Dermis blood vessel endothelial cell (primary cell): ENCODE measurements around the gene SLC26A9. TPM values are rescaled to one million over a fixed set of nuclear protein-coding genes. Genes with fewer than 3 reads are reported as not detected.
A peak's percentile ranks its signal among the peaks of the same experiment; 100 is the strongest.

ENCODE experiments used
- DNase-seq: peaks from one replicate; pipeline ENCODE4 v3.0.0; 2010
- total RNA-seq: library from RNA; depleted of rRNA; stranded (reverse); fragments of >200 nt; gene quantifications from 2 replicates; pipeline ENCODE4 v1.2.3, GENCODE V29; 2014

The SLC26A9 gene
- total RNA-seq, 1 donor from 2014 or later = not detected

DNA sequence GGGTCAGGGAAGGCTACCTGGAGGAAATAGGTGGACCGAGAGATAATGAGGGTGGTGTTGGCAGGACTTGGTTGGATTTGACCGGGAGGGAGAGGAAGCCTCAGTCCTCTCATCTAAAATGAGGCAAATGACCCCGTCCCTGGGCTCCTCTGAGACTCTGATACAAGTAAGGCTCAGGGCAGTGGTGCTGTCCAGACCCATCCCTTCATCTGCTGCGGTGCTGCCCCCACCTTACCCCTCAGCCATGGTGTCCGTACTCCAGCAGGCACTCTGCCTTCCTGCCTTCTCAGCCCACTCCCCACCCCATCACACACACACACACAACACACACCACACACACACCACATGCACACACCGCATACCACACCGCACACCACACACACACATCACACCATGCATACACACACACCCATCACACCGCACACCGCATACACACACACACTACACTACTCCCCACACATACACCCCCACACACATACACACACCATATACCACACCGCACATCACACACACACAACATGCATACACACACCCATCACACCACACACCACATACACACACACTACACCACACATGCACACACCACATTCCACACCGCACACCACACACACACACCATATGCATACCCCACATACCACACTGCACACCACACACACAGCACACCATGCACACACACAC, 29.4 kb upstream of the SLC26A9 start:
- no peak for DNase-seq

DNA sequence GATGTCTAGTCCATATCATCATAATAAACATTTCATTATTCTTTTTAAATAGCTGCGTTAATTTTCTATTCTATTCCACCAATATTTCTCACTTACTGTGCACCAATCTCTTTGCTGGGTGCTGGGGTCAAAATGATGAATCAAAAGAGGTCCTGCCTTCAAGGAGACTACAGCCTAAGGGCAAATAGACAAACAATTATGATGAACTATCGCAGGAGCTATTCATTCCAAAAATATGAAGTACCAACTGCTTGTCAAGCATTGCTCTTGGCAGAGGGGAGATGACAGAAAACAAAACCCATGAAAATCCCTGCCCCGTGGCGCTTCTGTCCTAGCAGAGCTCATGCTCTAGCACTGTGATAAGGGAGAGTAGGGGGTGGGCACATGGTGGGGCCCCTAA, 28.8 kb upstream of the SLC26A9 start:
- no peak for DNase-seq

DNA sequence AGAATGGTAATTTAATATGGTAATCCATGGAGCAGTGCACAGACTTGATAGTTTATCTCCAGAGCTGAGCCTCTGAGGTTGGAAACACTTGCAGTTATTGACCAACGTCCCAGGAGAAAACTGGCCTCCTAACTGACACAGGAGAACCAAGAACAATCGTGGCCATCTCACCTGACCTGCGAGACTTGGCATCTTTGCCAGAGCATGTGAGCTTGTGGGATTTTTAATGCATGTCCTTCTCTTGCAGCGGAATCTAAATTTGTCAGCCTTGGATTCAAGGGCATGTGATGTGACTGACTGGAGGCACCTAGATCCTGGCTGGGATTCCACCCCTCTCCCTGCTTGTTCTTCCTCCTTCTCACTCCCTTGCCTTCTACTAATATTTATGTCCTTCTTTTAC, 27.8 kb upstream of the SLC26A9 start:
- no peak for DNase-seq

DNA sequence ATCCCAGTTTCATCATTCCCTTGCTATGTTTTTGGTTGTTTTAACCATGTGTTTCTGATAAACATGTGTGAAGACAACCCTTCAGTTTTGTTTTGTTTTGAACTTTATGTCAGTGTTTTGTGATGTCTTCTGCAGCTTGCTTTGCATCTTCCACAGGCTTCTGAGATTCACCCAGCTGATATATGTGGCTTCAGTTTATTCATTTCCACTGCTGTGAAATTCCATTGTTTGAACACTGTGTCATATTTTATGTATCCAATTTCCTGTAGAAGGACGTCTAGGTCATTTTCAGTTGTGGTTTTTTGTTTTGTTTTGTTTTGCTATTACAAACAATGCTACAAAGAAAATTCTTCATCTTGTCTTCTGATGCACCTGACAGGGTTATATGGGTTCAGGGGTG, 27.2 kb upstream of the SLC26A9 start:
- peak; percentile 42 for DNase-seq

DNA sequence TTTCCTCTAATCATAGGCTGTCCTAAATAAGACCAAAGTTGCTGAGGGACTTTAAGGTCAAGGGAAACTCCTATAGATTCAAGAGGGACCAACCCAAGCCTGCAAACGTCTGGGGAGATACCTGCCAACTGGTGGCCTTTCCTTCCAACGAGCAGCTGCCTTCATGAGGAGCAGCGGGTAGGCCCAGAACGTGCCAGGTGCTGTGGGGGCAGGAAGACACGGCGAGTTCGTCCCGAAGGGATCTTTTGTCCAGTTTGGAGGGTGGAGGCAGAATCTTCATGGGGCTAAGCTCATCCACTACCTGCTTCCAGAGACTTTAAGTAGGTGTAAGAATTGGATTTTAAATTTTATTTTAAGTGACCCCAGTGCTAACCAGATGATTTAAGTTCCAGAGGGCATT, 26.0 kb upstream of the SLC26A9 start:
- no peak for DNase-seq

DNA sequence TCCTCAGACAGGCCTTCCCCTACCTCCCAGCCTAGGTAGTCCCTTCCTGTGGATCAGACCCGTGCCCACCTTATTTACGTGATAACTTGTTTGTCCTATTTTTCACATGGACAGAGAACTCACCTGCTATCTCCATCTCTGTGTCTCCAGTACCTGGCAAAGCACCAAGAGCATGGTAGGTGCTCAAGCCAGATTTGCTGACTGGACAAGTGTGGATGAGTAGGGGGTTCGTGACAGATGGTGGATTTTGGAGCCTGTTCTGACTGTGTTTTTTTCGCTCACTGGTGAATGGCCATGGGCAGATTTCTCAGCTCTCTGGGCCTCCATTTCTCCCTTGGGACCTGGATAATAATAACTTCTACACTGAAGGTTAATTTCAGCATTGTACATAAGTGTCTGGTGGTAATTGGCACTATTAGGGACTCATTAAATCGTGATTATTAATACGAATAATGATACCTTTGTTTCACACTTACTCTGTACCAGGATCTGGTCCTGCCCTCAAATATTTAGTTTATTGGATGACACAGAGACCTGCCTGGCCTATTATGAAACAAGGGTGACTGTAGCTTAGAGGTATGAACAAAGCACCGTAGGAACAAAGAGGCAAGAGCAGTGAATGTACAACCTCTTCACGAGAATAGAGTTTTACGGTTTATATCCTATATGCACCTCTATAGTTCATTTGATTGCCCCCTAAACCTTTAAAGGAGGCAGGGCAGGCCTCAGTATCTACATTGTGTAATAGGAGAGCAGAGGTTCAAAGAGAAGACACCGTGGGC, 24.5 kb upstream of the SLC26A9 start:
- DNase-seq = no peak

DNA sequence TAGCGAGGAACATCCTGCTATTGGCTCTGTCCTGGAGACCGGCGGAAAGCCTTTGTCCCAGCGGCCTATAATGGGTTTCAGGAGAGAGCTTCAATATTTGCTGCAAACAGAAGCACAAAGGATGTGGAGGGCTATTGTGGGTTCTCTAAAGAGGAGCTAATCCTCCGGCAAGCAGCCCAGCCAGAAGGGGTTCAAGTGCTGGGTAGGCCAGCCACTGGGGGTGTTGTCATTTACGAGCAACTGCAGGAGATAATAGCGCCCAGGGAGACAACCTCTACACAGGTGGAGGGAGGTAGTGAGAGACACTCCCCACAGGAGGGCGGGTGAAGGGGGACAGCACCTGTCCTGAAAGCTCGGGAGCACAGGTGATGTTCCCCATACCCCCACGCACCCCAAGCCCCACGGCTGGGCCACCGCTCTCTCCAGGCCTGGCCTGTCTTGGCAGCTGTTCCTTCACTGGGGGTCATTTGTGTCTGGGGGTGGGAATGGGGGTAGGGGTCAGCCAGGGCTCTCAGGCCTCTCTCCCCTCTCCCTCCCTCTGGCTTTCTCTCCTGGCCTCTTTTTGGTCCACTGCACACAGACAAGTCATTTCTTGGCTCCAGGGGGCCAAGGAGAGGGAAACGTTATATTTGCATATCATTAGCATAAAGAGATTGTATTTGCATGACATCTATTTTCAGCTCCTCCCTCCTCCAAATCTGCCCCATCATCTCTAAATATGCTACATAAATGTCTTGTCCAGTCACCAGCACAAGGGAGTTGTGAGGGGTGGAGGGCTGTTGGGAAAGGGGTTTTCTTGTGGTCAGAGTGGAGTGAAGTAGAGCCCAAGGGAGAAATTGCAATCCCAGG, 22.0 kb upstream of the SLC26A9 start:
- no peak for DNase-seq

DNA sequence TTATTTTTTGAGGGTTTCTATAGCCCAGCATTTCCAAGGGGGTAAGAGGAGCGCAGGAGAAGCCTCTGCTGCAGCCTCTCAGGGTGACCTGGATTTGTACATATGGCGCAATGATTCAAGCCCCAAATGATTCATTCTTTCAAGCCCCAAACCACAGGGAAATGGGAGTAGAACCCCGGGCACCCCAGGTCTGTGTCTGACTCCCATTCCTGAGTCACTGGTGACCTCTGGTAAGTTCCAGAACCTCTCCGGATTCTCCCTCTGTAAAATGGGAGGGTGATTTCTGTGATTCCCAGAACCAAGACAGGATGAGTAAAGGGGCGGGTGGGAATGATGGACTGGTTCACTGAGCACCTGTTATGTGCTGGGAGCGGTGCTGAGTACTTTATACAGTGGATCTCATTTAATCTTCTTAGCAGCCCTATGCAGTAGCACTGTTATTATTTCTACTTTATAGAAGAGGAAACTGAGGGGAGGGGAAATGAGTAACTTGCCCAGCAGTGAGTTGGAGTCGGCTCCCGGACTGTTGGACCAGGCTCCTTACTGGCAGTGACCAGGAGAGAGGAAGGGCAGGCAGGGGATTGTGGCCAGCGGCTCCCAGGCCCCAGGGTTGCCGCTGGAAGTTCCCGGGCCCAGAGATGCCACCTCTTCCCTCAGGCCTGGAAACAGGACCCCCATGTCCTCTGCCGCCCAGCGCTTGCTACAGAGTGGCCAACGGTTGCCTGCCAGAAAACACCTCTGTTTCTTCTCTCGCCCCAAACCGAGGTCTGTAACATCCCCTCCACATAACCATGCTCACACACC, 20.3 kb upstream of the SLC26A9 start:
- DNase-seq = peak; percentile 40

DNA sequence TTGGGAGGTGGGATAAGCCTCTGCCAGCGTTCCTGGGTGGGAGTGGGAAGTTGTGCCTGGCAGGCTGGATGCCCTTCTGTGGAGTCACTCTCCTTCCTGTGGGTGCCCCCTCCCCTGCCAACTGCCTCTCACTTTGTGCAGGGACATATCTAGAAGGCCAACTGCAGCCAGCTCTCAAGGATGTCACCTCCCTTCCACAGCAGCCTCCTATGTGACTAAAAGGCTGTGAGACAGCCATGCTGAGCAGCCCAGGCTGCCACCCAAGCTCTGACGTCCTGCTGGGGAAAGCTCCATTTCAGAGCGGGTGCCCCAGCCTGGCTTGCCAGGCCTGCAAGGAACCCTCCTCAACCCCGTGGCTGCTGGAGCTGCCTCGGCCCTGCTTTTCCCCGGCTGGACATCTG, 19.6 kb upstream of the SLC26A9 start:
- DNase-seq = no peak

DNA sequence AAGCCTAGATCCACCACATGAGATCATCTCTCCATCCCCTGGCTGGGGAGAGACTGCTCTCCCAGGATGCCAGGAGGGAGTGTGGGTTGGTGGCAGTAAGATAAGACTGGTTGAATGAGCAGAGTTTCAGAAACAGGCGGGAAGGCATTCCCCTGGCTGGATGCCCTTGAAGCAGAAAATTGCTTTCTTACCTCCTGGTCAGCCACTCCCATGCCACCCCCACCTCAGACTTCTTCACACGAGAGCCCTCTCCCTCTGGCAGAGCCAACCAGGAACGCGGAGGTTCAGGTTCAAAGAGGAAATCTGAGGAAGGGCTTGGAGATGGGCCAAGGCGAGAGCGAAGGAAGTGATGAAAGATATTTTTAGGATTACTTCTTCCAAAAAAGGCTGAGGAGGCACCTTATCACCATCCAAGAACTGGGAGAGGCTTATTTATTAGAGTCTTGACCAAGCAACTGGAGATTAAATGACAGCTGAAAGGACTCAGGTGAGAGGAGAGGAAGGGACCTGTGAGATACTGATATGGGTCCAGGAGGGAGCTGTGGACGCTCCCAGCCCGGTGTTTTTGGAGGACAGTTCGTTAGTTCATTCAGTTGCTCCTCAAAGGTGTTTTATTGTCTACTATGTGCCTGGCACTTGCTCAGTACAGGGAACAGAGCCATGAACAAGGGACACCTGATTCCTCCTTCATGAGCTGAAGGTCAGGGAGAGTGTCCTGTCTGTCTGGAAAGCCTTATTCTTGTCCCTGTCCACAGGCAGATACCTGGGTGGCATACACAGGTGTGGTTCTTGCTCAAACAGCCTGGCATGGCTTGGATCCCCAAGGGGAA, 18.9 kb upstream of the SLC26A9 start:
- DNase-seq = peak; percentile 31

DNA sequence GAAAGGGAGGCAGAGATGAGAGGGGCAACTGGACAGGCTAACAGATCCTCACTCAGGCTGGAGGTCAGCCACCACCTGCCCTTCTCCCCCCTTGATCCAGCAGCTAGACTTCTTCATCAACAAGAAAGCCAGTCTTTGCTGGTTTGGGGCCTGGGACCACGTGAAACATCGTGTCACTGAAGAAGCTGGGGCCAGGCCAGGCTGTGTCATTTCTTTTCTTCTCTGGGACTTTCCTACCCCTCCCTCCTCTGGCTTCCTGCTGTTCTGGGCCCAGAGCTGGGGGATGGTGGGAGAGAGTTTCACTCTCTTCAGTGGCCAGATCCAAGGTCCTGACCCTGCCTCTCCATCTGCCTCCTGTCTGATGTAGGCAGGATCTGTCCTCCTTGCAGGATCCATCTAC, 18.1 kb upstream of the SLC26A9 start:
- DNase-seq = peak; percentile 58

DNA sequence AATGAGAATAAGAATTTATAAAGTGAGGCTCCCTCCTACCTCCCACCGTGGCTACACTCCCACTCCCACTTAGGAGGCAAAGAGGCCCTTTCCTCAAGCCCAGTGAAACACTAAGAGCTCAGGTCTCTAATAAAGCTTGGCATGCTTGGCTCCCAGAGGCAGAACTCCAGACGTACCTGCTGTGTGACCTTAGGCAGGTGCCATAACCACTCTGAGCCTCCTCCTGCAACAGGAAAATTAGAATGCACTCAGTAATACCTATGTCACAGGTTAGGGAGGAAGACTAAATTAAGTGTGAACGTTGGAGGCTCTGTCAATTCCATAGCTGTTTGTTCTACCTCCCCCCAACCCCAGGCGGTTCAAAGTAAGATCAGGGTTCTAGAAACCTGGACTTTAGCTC, 16.5 kb upstream of the SLC26A9 start:
- no peak for DNase-seq

DNA sequence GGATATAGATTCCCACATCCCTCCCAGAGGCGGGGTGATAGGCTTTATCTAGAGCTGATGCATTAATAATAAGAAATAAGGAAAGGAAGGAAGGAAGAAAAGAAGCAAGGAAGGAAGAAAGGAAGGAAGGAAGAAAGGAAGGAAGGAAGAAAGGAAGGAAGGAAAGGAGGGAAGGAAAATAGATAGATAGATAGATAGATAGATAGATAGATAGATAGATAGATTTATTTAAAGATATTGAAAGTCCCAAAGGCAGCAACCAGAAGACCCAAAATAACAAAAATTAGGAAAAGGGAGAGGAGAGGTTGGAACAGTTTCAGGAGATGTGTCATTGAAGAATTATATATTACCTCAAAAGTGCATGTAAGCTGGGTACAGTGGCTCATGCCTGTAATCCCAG, 12.2 kb upstream of the SLC26A9 start:
- no peak for DNase-seq

DNA sequence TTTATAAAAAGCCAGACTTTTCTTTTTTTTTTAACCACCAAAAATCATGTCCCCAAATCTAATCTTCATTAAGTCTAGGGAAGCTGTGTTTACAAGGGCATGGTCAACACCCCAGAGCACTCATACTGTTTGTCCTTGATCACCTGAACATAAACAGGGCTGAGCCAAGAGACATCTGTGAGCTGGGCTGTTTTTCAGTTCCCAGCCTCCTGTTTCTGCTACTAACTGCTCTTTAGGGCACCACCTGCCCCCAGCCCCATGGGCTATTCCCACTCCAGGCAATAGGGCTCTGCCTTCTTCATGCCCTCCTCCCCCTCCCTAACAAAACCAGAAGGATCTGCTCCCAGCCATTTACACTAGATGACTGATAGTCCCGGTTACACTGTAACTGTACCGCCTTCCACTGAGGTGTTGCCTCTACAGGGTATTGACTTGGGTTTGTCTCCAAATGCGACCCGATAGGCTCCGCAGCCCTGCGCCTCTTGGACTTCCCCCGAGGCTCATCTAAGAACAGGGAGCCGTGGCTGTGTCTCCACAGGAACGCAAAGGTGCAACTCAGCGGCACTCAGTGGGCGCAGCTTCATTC, 11.7 kb upstream of the SLC26A9 start:
- no peak for DNase-seq

DNA sequence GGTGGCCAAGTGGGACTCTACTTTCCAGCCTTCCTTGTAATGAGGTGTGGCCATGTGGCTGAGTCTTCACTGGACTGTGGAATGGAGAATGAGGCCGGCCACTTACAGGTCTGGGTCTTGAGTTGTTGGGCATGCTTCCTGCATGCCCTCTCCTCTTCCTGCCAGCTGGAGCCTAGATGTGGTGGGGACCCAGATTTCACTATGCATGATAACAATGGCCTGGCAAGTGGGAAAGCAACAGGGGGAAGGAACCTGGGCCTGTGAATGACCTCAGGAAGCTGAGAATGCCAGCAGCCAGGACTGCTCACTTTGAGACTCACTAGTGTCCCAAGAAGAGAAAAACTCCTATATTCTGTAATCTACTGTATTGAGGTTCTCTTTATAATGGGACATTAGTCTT, 8.5 kb upstream of the SLC26A9 start:
- peak; percentile 61 for DNase-seq

DNA sequence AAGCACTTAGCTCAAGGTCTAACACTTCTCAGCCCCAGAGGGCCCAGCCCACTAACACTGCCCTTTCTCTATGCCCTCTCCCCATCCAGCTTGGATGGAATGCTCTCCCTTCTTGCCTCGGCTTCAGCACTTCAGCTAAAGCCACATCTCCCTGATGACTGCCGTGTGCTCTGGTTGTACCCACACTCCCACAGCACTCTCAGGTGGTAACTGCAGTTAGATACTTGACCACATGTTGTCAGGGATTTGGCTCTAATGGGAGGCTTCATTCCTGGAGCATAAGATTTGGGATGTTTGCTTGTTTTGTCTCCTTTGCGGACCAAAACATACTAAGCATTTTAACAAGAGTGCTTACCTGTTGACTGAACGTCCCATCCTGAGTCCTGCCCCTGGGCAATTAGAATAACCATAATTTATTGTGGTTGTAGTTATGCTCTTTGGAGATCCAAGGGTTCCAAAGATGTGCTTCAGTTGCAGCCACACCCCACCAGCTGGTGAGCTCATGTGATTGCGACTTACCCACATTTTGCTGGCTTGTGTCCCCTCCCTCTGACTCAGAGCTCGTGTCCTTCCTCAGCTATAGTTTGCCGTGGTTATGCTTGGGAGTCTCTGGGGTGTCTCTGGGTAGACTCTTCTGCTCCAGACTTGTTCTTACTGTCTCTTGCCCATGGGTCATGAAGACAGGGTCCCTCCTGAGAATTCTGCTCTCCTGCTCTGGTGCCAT, 7.7 kb upstream of the SLC26A9 start:
- no peak for DNase-seq

DNA sequence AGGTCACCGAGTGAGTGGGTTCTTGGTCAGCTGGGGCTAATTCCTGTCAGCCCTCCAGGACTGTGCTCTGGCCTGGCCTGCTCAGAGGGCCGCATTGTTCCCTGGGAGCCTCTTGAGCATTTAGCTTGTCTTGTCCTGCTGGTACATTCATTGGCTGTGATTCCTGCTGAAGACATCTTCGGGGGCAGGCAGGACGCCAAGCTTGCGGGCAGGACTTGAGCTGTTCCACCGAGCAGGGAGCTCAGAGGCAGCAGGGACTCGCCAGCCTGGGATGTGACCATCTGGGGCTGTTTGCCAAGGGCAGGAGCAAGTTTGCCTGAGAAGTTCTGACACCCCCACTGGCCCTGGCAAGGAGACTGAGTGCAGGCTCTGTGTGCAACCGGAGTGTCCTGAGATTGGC, 7.0 kb upstream of the SLC26A9 start:
- no peak for DNase-seq

DNA sequence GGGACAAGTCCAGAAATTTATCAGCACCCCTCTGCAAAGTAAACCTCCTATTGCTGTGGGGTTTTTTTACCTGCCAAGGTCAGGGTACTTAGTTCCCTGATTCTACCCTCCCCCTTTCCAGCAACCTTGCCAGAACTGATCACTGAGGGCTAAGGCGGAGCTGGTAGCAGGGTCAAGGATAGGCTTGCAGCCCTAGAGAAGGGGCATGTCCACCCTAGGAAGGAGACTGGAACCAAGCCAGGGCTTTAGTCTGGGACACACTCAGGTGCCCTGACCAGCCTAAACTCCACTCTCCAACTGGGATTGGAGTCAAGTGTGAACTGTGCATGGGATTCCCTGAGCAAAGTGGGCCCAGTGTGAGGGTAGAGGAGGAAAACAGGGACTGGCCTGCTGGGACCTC, 6.5 kb upstream of the SLC26A9 start:
- DNase-seq = no peak

DNA sequence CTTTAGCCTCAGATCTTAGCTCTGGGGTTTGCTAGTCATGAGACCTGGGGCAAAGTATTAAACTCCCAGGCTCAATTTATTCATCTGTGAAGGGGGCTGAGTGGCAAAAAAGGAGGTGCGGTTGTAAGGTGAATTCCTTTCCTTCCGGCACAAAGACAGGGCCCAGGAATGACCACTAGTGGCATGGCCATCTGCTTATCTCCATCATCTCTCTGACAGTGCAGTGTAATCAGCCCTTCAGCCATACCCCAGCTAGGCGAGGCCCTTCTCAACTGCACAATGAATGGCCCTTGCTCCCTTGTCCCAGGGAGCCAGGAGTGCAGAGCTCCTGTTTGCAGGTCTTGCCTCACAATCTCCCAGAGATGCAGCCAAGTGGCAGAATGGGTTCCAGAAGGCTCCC, 5.6 kb upstream of the SLC26A9 start:
- no peak for DNase-seq

DNA sequence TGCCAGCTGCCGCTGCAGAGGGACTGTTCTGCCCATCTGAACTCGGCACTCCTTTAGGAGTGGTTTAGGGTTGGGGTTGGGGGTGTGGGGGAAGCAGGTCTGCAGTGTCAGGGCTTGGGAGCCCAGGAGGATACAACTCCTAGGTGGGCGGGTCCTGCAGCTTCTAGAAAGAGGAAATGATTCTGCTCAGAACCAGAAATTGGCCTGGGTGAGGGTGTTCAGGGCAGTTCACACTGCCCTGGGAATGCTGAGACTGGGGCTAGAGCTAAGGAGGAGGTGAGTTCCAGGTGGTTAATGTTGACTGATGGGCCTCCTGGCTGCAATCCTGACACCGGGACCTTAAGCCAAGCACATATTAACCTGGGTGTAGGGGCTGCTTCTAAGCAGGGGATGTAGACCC, 4.8 kb upstream of the SLC26A9 start:
- no peak for DNase-seq

DNA sequence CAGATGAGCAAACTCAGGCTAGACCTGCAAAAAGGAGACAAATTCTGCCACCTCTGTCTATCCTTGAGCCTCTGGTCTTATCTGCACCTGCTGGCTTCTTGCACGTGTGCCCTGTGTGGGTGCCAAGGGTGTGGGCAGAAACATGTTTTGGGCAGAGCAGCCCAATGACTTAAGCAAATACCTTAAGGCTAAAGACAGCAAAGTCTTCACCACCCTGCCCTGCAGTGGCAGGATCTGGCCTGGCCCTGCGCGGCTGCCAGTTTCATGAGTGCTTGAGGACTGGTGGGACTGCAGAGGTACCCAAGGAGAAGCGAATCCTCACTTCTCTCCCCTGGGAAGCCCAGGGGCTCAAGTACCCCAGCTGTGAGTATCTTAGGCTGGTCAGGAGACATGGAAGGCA, 3.8 kb upstream of the SLC26A9 start:
- no peak for DNase-seq
